Astrocyte (in vitro differentiated cells and primary cell): ENCODE data around the gene CLTCL1. TPM values are rescaled to one million over a fixed set of nuclear protein-coding genes. Genes with fewer than 3 reads are reported as not detected.
A peak's percentile ranks its signal among the peaks of the same experiment; 100 is the strongest.

Source experiments
- DNase-seq: peaks from one replicate; pipeline ENCODE4 v3.0.0-alpha.2; 2010; ENCODE audit warnings: low read depth
- FAIRE-seq: peaks from 2 replicates; lab custom pipeline; 2011; peaks lifted over from hg19 to GRCh38; lab: Jason Lieb, UNC
- H2AFZ ChIP-seq: 2 replicates; pipeline ENCODE4 v1.6.0; 2012; ENCODE audit warnings: low read depth, low read length, inconsistent platforms
- H3K27ac ChIP-seq: 2 replicates; pipeline ENCODE4 v1.5.1; 2011; ENCODE audit warnings: low read depth, low read length, inconsistent platforms
- H3K27me3 ChIP-seq: 2 replicates; pipeline ENCODE4 v1.6.0; 2011; ENCODE audit warnings: low read length, inconsistent platforms; ENCODE audit not compliant: insufficient read depth
- H3K36me3 ChIP-seq: 2 replicates; pipeline ENCODE4 v1.5.1; 2011; ENCODE audit warnings: low read length, inconsistent platforms; ENCODE audit not compliant: insufficient read depth
- H3K4me1 ChIP-seq: 2 replicates; pipeline ENCODE4 v1.5.1; 2011; ENCODE audit warnings: low read length, inconsistent platforms; ENCODE audit not compliant: insufficient read depth
- H3K4me2 ChIP-seq: 2 replicates; pipeline ENCODE4 v1.6.0; 2012; ENCODE audit warnings: low read length, inconsistent platforms
- H3K4me3 ChIP-seq: 2 replicates; pipeline ENCODE4 v1.5.1; 2011; ENCODE audit warnings: low read depth, mild to moderate bottlenecking, low read length, inconsistent platforms; ENCODE audit not compliant: insufficient read depth
- H3K79me2 ChIP-seq: 2 replicates; pipeline ENCODE4 v1.6.0; 2012; ENCODE audit warnings: mild to moderate bottlenecking, low read length, inconsistent platforms; ENCODE audit not compliant: insufficient read depth
- H3K9ac ChIP-seq: 2 replicates; pipeline ENCODE4 v1.6.0; 2012; ENCODE audit warnings: mild to moderate bottlenecking, low read length, inconsistent platforms
- H3K9me3 ChIP-seq: 2 replicates; pipeline ENCODE4 v1.5.1; 2012; ENCODE audit warnings: low read depth, mild to moderate bottlenecking, low read length, inconsistent platforms; ENCODE audit not compliant: insufficient read depth
- H4K20me1 ChIP-seq: 2 replicates; pipeline ENCODE4 v1.6.0; 2012; ENCODE audit warnings: low read length, inconsistent platforms; ENCODE audit not compliant: insufficient read depth
- H3K27ac Mint-ChIP-seq: one replicate; pipeline ENCODE4 v1.8.0; 2021; ENCODE audit warnings: mild to moderate bottlenecking, mixed read lengths; ENCODE audit not compliant: unreplicated experiment
- H3K27me3 Mint-ChIP-seq: one replicate; pipeline ENCODE4 v1.8.0; 2021; ENCODE audit warnings: low read depth, mixed read lengths; ENCODE audit not compliant: unreplicated experiment
- H3K36me3 Mint-ChIP-seq: one replicate; pipeline ENCODE4 v1.8.0; 2021; ENCODE audit warnings: low read depth, mixed read lengths; ENCODE audit not compliant: unreplicated experiment
- H3K4me1 Mint-ChIP-seq: one replicate; pipeline ENCODE4 v1.8.0; 2021; ENCODE audit warnings: low read depth, mixed read lengths; ENCODE audit not compliant: unreplicated experiment
- H3K4me3 Mint-ChIP-seq: one replicate; pipeline ENCODE4 v1.8.0; 2021; ENCODE audit warnings: mild to moderate bottlenecking, moderate library complexity, mixed read lengths; ENCODE audit not compliant: unreplicated experiment
- H3K9me3 Mint-ChIP-seq: one replicate; pipeline ENCODE4 v1.8.0; 2021; ENCODE audit warnings: mild to moderate bottlenecking, mixed read lengths; ENCODE audit not compliant: unreplicated experiment
- CTCF ChIP-seq: IDR thresholded peaks from 2 replicates; pipeline ENCODE4 v1.5.1; 2011; ENCODE audit warnings: low read depth, mild to moderate bottlenecking, inconsistent platforms, low read length, moderate library complexity; ENCODE audit not compliant: insufficient read depth
- EZH2 ChIP-seq: IDR thresholded peaks from 2 replicates; pipeline ENCODE4 v1.6.1; 2012; ENCODE audit warnings: mild to moderate bottlenecking, low read length, inconsistent platforms; ENCODE audit not compliant: insufficient read depth
- total RNA-seq: library from RNA; stranded (reverse); gene quantifications from 2 replicates; pipeline ENCODE4 v1.2.1, GENCODE V29; 2021

CLTCL1 gene
- total RNA-seq, 1 donor from 2014 or later: 54.4 TPM

- Histone ChIP-seq H3K36me3 (no peaks in the 10 kb centered on the region), H3K9ac (no peak overlapping the region), H3K27me3 (no peaks in the 10 kb centered on the region), H3K4me2 (no peak overlapping the region), H3K27ac (no peak overlapping the region), H3K79me2 (no peaks in the 10 kb centered on the region), H3K9me3 (no peaks in the 10 kb centered on the region), H3K4me3 (no peak overlapping the region), H2AFZ (no peak overlapping the region), H3K4me1 (no peaks in the 10 kb centered on the region), H4K20me1 (no peaks in the 10 kb centered on the region)
- Mint-ChIP-seq H3K27ac (no peak overlapping the region), H3K9me3 (no peaks in the 10 kb centered on the region), H3K4me3 (no peak overlapping the region), H3K36me3 (peaks cover 28% of the 10 kb centered on the region), H3K27me3 (no peaks in the 10 kb centered on the region), H3K4me1 (peaks cover 6% of the 10 kb centered on the region)
- no peak for TF ChIP-seq EZH2
- no peak for TF ChIP-seq CTCF
- no peak for FAIRE-seq
- no peak for DNase-seq
These were observed 50.5 kb downstream of the CLTCL1 start for GRCh38 chr22:19240813-19241592.

DNA sequence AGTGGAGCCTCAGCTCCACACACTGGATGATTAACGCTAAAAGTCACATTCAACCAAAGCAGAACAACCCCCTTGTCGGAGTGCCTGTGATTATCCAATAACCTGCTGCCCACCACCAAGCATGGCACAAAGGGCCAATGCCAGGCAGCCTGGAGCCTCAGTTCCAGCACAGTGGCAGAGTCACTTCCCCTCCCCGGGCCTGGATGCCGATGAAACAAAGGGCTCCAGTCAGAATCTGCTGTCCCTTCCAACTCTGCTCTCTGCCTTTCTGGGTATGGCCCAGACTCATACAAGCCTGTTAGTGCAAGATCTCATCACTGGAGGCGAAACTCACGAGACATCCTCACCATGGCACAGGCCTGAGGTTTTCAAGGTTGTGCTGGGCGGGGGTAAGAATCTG lies 52.1 kb downstream of the CLTCL1 start:
- Histone ChIP-seq H3K4me2 (no peak overlapping the region), H3K27me3 (no peaks in the 10 kb centered on the region), H3K27ac (no peak overlapping the region), H2AFZ (no peak overlapping the region), H3K4me1 (no peaks in the 10 kb centered on the region), H3K79me2 (no peaks in the 10 kb centered on the region), H3K9ac (no peak overlapping the region), H4K20me1 (no peaks in the 10 kb centered on the region), H3K36me3 (no peaks in the 10 kb centered on the region), H3K9me3 (no peaks in the 10 kb centered on the region), H3K4me3 (no peak overlapping the region)
- FAIRE-seq (no peak), DNase-seq (no peak)
- Mint-ChIP-seq H3K27ac (no peak overlapping the region), H3K9me3 (no peaks in the 10 kb centered on the region), H3K4me3 (no peak overlapping the region), H3K36me3 (peaks cover 31% of the 10 kb centered on the region), H3K27me3 (no peaks in the 10 kb centered on the region), H3K4me1 (no peaks in the 10 kb centered on the region)
- TF ChIP-seq CTCF: no peak

DNA sequence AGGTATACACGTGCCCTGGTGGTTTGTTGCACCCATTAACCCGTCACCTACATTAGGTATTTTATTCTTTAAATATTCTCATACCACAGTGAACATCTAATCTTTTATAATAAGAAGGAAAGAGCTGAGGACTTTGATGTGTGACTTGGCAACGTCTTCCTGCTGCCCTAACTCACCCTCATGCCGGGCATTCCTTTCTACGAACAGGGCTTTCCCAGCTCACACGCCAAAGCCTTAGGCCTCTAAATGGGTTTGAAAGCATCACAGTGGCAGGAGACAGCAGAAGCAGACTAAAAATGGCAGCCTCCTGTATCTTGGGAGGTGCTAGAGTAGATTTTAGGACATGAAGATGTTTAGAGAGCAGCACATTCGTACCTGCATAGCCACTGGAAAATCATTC lies 52.6 kb downstream of the CLTCL1 start:
- no peaks in the 10 kb centered on the region for H3K27me3 Mint-ChIP-seq
- no peaks in the 10 kb centered on the region for H3K4me1 Mint-ChIP-seq
- Histone ChIP-seq H3K4me2 (no peak overlapping the region), H3K27me3 (no peaks in the 10 kb centered on the region), H3K4me1 (no peaks in the 10 kb centered on the region), H3K36me3 (no peaks in the 10 kb centered on the region), H3K4me3 (no peak overlapping the region), H4K20me1 (no peaks in the 10 kb centered on the region), H3K9ac (no peak overlapping the region), H3K79me2 (no peaks in the 10 kb centered on the region), H3K27ac (no peak overlapping the region), H2AFZ (no peak overlapping the region), H3K9me3 (no peaks in the 10 kb centered on the region)
- H3K9me3 Mint-ChIP-seq: no peaks in the 10 kb centered on the region
- H3K4me3 Mint-ChIP-seq: no peak overlapping the region
- H3K27ac Mint-ChIP-seq: no peak overlapping the region
- H3K36me3 Mint-ChIP-seq: peaks cover 30% of the 10 kb centered on the region
- FAIRE-seq: no peak
- peak; percentile 24 for DNase-seq
- TF ChIP-seq EZH2: no peak
- TF ChIP-seq CTCF: no peak
